Measurements from ENCODE around the gene ZNF200. TPM values are rescaled to one million over a fixed set of nuclear protein-coding genes. Genes with fewer than 3 reads are reported as not detected.
"Not testable (repeated sequence)": the region's sequence is repeated elsewhere in the genome, so short reads cannot be mapped to it uniquely, and the experiment has no call there.

Gene ZNF200
- total and polyA plus RNA-seq, 8 donors, result 6.7 to 15.0 (median 12.7) TPM

GRCh38 chr16:3282103-3282729 is 47.3 kb upstream of the ZNF200 start:
- Histone ChIP-seq H3K27me3 (no peaks in the 10 kb centered on the region), H3K4me3 (peak overlapping the region; percentile 77 to 98), H3K27ac (peak overlapping the region; percentile 99 to 100), H3K4me1 (peaks cover 13 to 37% of the 10 kb centered on the region in 2 donors), H3K9me3 (peaks cover 0 to 8% of the 10 kb centered on the region in 2 donors), H3K36me3 (peaks cover 0 to 24% of the 10 kb centered on the region in 2 donors)
- no peak for DNase-seq
- intact Hi-C loops (cut with DNase I), result no loop called here
- peak; percentile 52 for ATAC-seq
- TF ChIP-seq, protein P1, sequence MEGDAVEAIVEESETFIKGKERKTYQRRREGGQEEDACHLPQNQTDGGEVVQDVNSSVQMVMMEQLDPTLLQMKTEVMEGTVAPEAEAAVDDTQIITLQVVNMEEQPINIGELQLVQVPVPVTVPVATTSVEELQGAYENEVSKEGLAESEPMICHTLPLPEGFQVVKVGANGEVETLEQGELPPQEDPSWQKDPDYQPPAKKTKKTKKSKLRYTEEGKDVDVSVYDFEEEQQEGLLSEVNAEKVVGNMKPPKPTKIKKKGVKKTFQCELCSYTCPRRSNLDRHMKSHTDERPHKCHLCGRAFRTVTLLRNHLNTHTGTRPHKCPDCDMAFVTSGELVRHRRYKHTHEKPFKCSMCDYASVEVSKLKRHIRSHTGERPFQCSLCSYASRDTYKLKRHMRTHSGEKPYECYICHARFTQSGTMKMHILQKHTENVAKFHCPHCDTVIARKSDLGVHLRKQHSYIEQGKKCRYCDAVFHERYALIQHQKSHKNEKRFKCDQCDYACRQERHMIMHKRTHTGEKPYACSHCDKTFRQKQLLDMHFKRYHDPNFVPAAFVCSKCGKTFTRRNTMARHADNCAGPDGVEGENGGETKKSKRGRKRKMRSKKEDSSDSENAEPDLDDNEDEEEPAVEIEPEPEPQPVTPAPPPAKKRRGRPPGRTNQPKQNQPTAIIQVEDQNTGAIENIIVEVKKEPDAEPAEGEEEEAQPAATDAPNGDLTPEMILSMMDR (IDR thresholded peaks at IDR 0.05), result no peak

- H3K27ac ChIP-seq, result no peak overlapping the region
- peaks cover 0 to 15% of the 10 kb centered on the region in 2 donors for H3K36me3 ChIP-seq
- peaks cover 0 to 3% of the 10 kb centered on the region in 2 donors for H3K9me3 ChIP-seq
- intact Hi-C loops (cut with DNase I), result no loop called here
- H3K4me1 ChIP-seq, result peaks cover 13 to 37% of the 10 kb centered on the region in 2 donors
- TF ChIP-seq, protein P1 (IDR thresholded peaks at IDR 0.05), result no peak
- no peak overlapping the region for H3K4me3 ChIP-seq
- H3K27me3 ChIP-seq, result peaks cover 0 to 6% of the 10 kb centered on the region in 2 donors
- ATAC-seq (no peak), DNase-seq (no peak)
These were observed 46.4 kb upstream of the ZNF200 start for GRCh38 chr16:3281222-3281820.

DNA sequence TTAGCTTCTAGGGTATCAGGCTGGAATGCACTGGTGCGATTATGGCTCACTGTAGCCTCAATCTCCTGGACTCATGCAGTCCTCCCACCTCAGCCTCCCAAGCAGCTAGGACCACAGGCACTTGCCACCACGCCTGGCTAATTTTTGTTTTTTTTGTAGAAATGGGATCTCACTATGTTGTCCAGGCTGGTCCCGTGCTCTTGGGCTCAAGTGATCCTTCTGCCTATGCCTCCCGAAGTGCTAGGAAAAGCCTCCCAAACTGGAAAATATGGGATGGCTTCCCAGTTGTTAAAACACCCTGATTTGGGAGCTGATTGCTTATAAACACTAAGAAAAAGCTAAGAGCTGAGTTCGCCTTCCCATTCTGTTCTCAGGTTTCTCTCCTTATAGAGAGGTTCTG is 41.7 kb upstream of the ZNF200 start:
- TF ChIP-seq, protein P1 (IDR thresholded peaks at IDR 0.05), result no peak
- Histone ChIP-seq H3K27me3 (peaks cover 0 to 8% of the 10 kb centered on the region in 2 donors), H3K4me3 (no peak overlapping the region), H3K9me3 (no peaks in the 10 kb centered on the region), H3K27ac (no peak overlapping the region), H3K36me3 (no peaks in the 10 kb centered on the region), H3K4me1 (peaks cover 0 to 4% of the 10 kb centered on the region in 2 donors)
- ATAC-seq, result no peak
- intact Hi-C loops (cut with DNase I), result no loop called here
- no peak for DNase-seq

DNA sequence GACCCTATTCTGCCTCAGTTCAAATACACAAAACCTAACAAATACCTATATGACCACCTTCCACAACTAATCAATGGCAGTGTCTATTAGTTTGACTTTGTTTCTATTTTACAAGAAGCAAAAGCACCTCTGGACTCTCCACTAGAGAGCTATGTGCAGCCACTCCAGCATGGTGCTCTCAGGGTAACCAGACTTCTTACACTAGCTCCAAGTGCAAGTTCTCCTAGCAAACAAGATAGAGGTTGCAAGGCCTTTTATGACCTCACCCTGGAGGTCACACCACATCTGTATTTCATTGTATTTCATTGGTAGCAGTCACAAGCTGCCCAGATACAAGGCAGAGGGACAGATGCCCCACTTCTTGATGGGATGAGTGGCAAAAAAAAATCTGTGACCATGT is 40.0 kb upstream of the ZNF200 start:
- ATAC-seq (no peak), DNase-seq (no peak)
- Histone ChIP-seq H3K27ac (no peak overlapping the region), H3K36me3 (no peaks in the 10 kb centered on the region), H3K4me1 (no peaks in the 10 kb centered on the region), H3K27me3 (peaks cover 0 to 8% of the 10 kb centered on the region in 2 donors), H3K4me3 (no peak overlapping the region), H3K9me3 (no peaks in the 10 kb centered on the region)
- intact Hi-C loops (cut with DNase I), result no loop called here
- TF ChIP-seq, protein P1 (IDR thresholded peaks at IDR 0.05), result no peak

DNA sequence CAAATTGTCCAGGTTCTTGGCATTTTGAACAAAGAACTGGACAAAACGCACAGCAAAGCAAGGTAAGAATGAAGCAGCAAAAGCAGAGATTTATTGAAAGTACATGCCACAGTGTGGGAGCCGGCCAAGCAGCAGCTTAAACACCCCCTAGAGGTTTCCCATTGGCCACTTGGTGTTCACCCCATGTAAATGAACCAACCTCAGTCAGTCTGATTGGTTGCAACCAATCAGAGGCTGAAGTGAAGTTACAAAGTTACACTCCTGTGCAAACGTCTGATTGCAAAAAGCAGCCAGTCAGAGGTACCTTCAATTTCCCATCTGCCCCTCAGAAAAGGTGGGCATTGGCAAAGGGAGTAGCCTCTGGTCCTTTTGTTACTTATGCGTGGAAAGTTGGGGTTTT is 39.5 kb upstream of the ZNF200 start:
- Histone ChIP-seq H3K4me3 (no peak overlapping the region), H3K27ac (no peak overlapping the region), H3K4me1 (no peaks in the 10 kb centered on the region), H3K36me3 (no peaks in the 10 kb centered on the region), H3K9me3 (no peaks in the 10 kb centered on the region), H3K27me3 (peaks cover 0 to 8% of the 10 kb centered on the region in 2 donors)
- intact Hi-C loops (cut with DNase I), result no loop called here
- TF ChIP-seq, protein P1 (IDR thresholded peaks at IDR 0.05), result no peak
- DNase-seq (no peak), ATAC-seq (no peak)

DNA sequence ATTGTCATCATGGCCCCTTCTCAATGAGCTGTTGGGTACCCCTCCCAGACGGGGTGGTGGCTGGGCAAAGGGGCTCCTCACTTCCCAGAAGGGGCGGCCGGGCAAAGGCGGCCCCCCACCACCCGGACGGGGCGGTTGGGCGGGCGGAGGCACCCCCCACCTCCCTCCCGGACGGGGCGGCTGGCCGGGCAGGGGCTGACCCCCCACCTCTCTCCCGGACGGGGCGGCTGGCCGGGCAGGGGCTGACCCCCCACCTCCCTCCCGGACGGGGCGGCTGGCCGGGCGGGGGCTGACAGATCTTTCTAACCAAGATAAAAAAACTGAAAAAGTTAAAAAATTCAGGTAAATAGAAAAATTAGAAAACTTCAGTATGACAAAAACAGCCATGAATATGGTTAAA is 36.3 kb upstream of the ZNF200 start:
- H3K27ac ChIP-seq; H3K27me3 ChIP-seq; ATAC-seq; DNase-seq; H3K4me3 ChIP-seq; intact Hi-C loops (cut with DNase I); H3K9me3 ChIP-seq: not testable (repeated sequence)
- Histone ChIP-seq H3K4me1 (peaks cover 0 to 14% of the 10 kb centered on the region in 2 donors), H3K36me3 (peaks cover 0 to 22% of the 10 kb centered on the region in 2 donors)

DNA sequence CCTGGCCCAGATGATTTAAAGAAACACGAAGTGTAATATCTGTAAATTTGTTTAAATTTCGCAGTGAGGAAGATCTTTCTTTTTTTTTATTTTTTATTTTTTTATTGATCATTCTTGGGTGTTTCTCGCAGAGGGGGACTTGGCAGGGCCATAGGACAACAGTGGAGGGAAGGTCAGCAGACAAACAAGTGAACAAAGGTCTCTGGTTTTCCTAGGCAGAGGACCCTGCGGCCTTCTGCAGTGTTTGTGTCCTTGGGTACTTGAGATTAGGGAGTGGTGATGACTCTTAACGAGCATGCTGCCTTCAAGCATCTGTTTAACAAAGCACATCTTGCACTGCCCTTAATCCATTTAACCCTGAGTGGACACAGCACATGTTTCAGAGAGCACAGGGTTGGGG is 35.8 kb upstream of the ZNF200 start:
- H3K4me3 ChIP-seq; H3K9me3 ChIP-seq; H3K27ac ChIP-seq; ATAC-seq; DNase-seq; intact Hi-C loops (cut with DNase I); H3K27me3 ChIP-seq: not testable (repeated sequence)
- peaks cover 0 to 22% of the 10 kb centered on the region in 2 donors for H3K36me3 ChIP-seq
- peaks cover 0 to 19% of the 10 kb centered on the region in 2 donors for H3K4me1 ChIP-seq

Data from left lung (tissue), 10 donors.